Loucy (cell line): Measurements from ENCODE around the gene ANKRD6.

Experiments used
- H2AFZ ChIP-seq: fragments of 200-600 bp; sonication (generic); 2 replicates; pipeline ENCODE4 v1.6.0; 2016; ENCODE audit warnings: antibody characterized with exemption, mild to moderate bottlenecking, low read length, moderate library complexity
- H3F3A ChIP-seq: fragments of 200-600 bp; 2 replicates; pipeline ENCODE4 v1.6.0; 2016; ENCODE audit warnings: antibody characterized with exemption, low read depth, mild to moderate bottlenecking
- H3K27me3 ChIP-seq: fragments of 200-600 bp; sonication (generic); 2 replicates; pipeline ENCODE4 v1.6.1; 2014; ENCODE audit warnings: low read length, mild to moderate bottlenecking; ENCODE audit not compliant: insufficient read depth, poor library complexity, severe bottlenecking
- H3K36me3 ChIP-seq: fragments of 200-600 bp; sonication (generic); 2 replicates; pipeline ENCODE4 v1.6.1; 2016; ENCODE audit warnings: low read length; ENCODE audit not compliant: insufficient read depth
- H3K4me1 ChIP-seq: fragments of 200-600 bp; sonication (generic); 2 replicates; pipeline ENCODE4 v1.5.1; 2014; ENCODE audit warnings: low read length, mild to moderate bottlenecking; ENCODE audit not compliant: insufficient read depth, poor library complexity, severe bottlenecking
- H3K4me2 ChIP-seq: fragments of 200-600 bp; sonication (generic); 2 replicates; pipeline ENCODE4 v1.6.0; 2014; ENCODE audit warnings: antibody characterized with exemption, low read length, low read depth, mild to moderate bottlenecking; ENCODE audit not compliant: poor library complexity, severe bottlenecking
- H3K4me3 ChIP-seq: fragments of 200-600 bp; sonication (generic); 2 replicates; pipeline ENCODE4 v1.5.1; 2014; ENCODE audit warnings: low read length, mild to moderate bottlenecking, mixed read lengths; ENCODE audit not compliant: poor library complexity, severe bottlenecking
- H3K79me2 ChIP-seq: fragments of 200-600 bp; sonication (generic); 2 replicates; pipeline ENCODE4 v1.6.1; 2014; ENCODE audit warnings: low read length; ENCODE audit not compliant: insufficient read depth
- H3K9ac ChIP-seq: fragments of 200-600 bp; sonication (generic); 2 replicates; pipeline ENCODE4 v1.6.0; 2014; ENCODE audit warnings: mild to moderate bottlenecking, low read depth, low read length, moderate library complexity; ENCODE audit not compliant: poor library complexity, severe bottlenecking
- H3K9me2 ChIP-seq: fragments of 200-600 bp; sonication (generic); replicated peaks from 2 replicates; pipeline ENCODE4 v1.6.1; 2016; ENCODE audit warnings: low read depth, low read length, mixed read lengths
- H3K9me3 ChIP-seq: fragments of 200-600 bp; sonication (generic); 2 replicates; pipeline ENCODE4 v1.6.1; 2014; ENCODE audit warnings: mild to moderate bottlenecking, antibody characterized with exemption, low read length, low read depth; ENCODE audit not compliant: insufficient read depth
- H4K20me1 ChIP-seq: fragments of 200-600 bp; sonication (generic); 2 replicates; pipeline ENCODE4 v1.6.0; 2014; ENCODE audit warnings: antibody characterized with exemption, low read length, mild to moderate bottlenecking; ENCODE audit not compliant: insufficient read depth, poor library complexity, severe bottlenecking
- EZH2phosphoT487 ChIP-seq: fragments of 200-600 bp; IDR thresholded peaks from 2 replicates; pipeline ENCODE4 v1.6.1; 2018; ENCODE audit warnings: antibody characterized with exemption, mild to moderate bottlenecking, moderate library complexity, borderline replicate concordance
- TF ChIP-seq, protein P1 (sequence below): fragments of 200-600 bp; sonication (generic); conservative IDR thresholded peaks from 2 replicates; pipeline ENCODE4 v1.5.1; 2014; ENCODE audit warnings: mild to moderate bottlenecking, antibody characterized with exemption, low read length

The ANKRD6 gene

DNA sequence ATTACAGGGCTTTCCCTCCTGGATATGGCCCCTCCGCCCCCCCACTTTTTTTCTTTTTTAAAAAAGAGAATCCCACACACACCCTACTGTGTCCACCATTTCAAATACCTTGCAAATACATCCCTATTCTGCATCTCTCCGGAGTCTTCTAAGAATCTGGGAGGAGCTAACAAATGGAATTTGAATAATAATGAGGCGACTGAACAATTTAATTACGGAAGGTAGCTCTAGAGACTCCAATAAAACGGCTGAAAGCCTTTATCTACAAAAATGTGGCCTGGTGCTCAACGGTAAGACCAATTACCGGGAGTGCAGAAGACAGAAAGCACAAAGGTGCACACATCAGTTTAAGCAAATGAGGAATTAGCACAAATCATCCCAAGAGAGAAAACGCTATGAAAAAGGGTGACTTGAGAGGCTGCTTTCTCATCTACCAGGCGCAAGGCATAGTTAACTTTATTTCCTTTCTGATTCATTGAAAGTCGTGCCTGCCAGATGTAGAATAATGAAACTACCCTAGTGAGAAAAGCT lies 22.7 kb upstream of the ANKRD6 start:
- TF ChIP-seq, protein P1, sequence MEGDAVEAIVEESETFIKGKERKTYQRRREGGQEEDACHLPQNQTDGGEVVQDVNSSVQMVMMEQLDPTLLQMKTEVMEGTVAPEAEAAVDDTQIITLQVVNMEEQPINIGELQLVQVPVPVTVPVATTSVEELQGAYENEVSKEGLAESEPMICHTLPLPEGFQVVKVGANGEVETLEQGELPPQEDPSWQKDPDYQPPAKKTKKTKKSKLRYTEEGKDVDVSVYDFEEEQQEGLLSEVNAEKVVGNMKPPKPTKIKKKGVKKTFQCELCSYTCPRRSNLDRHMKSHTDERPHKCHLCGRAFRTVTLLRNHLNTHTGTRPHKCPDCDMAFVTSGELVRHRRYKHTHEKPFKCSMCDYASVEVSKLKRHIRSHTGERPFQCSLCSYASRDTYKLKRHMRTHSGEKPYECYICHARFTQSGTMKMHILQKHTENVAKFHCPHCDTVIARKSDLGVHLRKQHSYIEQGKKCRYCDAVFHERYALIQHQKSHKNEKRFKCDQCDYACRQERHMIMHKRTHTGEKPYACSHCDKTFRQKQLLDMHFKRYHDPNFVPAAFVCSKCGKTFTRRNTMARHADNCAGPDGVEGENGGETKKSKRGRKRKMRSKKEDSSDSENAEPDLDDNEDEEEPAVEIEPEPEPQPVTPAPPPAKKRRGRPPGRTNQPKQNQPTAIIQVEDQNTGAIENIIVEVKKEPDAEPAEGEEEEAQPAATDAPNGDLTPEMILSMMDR, result no peak
- TF ChIP-seq EZH2phosphoT487, result no peak
- peak overlapping the region; percentile 84 for H3K4me3 ChIP-seq
- H3K36me3 ChIP-seq, result no peaks in the 10 kb centered on the region
- peak overlapping the region; percentile 93; the same call in 1 of the 2 replicates for H2AFZ ChIP-seq
- H3K27me3 ChIP-seq, result no peaks in the 10 kb centered on the region
- peaks cover 61% of the 10 kb centered on the region for H3K4me1 ChIP-seq
- no peaks in the 10 kb centered on the region for H3K9me3 ChIP-seq
- H3F3A ChIP-seq, result no peaks in the 10 kb centered on the region
- H3K9ac ChIP-seq, result peak overlapping the region; percentile 88
- peak overlapping the region; percentile 85 for H3K4me2 ChIP-seq
- H3K79me2 ChIP-seq, result peaks cover 76% of the 10 kb centered on the region
- H3K9me2 ChIP-seq, result no peaks in the 10 kb centered on the region
- H4K20me1 ChIP-seq, result peaks cover 20% of the 10 kb centered on the region

DNA sequence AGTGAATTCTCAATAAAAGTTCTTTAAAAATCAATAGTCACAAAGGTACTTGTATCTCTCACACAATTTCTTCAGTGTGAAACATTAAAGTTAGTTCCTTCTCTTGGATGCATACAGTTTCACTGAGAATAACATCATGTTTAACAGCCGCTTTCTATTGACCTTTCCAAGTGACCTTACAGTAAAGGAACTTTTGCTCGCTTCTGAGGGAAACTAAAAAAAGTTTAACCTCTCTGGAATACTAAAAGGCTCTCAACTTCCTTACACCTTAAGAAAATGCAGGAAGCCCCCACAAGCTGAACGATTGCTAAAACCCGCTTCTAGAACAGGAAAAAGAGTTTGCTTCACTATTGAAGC lies 22.2 kb upstream of the ANKRD6 start:
- Histone ChIP-seq H3F3A (no peaks in the 10 kb centered on the region), H3K4me1 (peaks cover 57% of the 10 kb centered on the region), H3K9me3 (no peaks in the 10 kb centered on the region), H3K4me2 (peak overlapping the region; percentile 85), H2AFZ (peak overlapping the region; percentile 93), H3K27me3 (no peaks in the 10 kb centered on the region), H3K9ac (peak overlapping the region; percentile 88), H4K20me1 (peaks cover 16% of the 10 kb centered on the region), H3K4me3 (peak overlapping the region; percentile 84), H3K36me3 (no peaks in the 10 kb centered on the region), H3K79me2 (peaks cover 71% of the 10 kb centered on the region), H3K9me2 (no peaks in the 10 kb centered on the region)
- TF ChIP-seq EZH2phosphoT487, result no peak
- TF ChIP-seq, protein P1, result no peak

DNA sequence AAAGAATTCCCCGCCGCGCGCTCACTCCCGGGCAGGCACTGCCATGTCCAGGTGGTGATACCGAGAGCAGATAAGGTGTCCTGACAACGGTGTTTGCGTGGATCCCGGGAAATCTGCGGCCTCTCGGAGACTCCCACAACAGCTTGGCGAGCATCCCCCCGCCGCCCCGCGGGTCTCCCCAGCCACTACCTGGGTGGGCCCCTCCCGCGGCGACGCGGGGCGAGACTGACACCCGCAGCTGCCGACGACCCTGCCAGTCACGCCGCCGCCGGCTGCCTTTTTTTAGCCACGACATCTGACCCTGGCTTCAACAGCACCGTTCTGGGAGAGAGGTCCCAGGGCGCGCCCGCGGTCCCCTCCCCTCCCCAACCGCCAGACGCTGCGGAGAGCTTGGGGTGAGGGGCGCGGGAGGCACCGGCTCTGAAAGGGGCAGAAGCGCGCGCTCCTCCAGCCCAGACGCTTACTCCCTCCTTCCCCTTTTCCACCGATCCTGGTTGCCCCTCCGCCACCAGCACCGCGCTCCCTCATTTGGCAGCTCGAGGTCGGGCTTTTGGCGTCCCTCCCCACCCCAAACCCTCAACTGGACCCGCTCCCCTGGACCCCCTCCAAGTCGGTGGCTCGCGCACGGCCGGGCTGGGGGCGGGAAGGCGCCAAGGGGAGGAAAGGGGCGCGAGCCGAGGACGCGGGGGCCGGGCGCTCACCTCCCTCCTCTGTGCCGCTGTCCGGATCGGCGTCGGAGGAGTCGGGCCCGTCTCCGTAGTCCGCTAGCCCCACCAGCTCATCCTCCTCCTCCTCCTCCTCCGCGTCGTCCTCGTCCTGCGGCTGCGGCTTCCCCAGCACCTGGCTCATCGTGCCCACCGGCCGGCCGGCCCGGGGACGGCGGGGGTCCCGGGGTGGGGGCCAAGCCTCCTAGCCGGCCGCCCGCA lies 21.5 kb upstream of the ANKRD6 start:
- peak overlapping the region; percentile 84 for H3K4me3 ChIP-seq

More for the DNA sequence above, 21.5 kb upstream of the ANKRD6 start:
- Histone ChIP-seq H3K9ac (peak overlapping the region; percentile 88), H4K20me1 (peaks cover 14% of the 10 kb centered on the region), H3K9me2 (no peaks in the 10 kb centered on the region), H3K27me3 (no peaks in the 10 kb centered on the region), H3K4me1 (peaks cover 50% of the 10 kb centered on the region), H2AFZ (peak overlapping the region; percentile 93), H3K79me2 (peaks cover 64% of the 10 kb centered on the region), H3F3A (no peaks in the 10 kb centered on the region), H3K9me3 (no peaks in the 10 kb centered on the region), H3K36me3 (no peaks in the 10 kb centered on the region), H3K4me2 (peak overlapping the region; percentile 85)
- TF ChIP-seq, protein P1, result no peak
- TF ChIP-seq EZH2phosphoT487, result no peak
